Left lung (tissue), 10 donors: ENCODE data around the gene RTP3. TPM values are rescaled to one million over a fixed set of nuclear protein-coding genes. Genes with fewer than 3 reads are reported as not detected.

Source experiments
- ATAC-seq: fragments of 200-7000 bp; cut with Tn5 transposase; one replicate; pipeline ENCODE4 v1.9.1; 2020; ENCODE audit warnings: moderate library complexity
- DNase-seq, 4 donors: peaks; one replicate each; pipeline ENCODE4 v3.0.0-alpha.2; 2013 to 2020
- H3K27ac ChIP-seq, 2 donors: fragments of 200-600 bp; sonication (generic) in 1 of 2; one replicate each; pipeline versions ENCODE4 v1.5.0 to v1.8.0; 2020 to 2021
- H3K27me3 ChIP-seq, 2 donors: fragments of 200-600 bp; sonication (generic) in 1 of 2; one replicate each; pipeline versions ENCODE4 v1.5.0 to v1.8.0; 2020 to 2021
- H3K36me3 ChIP-seq, 2 donors: fragments of 200-600 bp; sonication (generic) in 1 of 2; one replicate each; pipeline versions ENCODE4 v1.5.0 to v1.8.0; 2020 to 2021
- H3K4me1 ChIP-seq, 2 donors: fragments of 200-600 bp; one replicate each; pipeline ENCODE4 v1.8.0; 2021
- H3K4me3 ChIP-seq, 2 donors: fragments of 200-600 bp; sonication (generic) in 1 of 2; one replicate each; pipeline versions ENCODE4 v1.5.0 to v1.8.0; 2020 to 2021; ENCODE audit warnings: mild to moderate bottlenecking in 1 of 2
- H3K9me3 ChIP-seq, 2 donors: fragments of 200-600 bp; sonication (generic) in 1 of 2; one replicate each; pipeline versions ENCODE4 v1.5.0 to v1.8.0; 2020 to 2021
- intact Hi-C, 2 donors: fragments of 100-400 bp; cut with DNase I; formaldehyde crosslinking; loops; one replicate each; pipeline versions ENCODE4 v1.11.2 to v1.14.2; 2022
- polyA plus RNA-seq, 6 donors: library from polyadenylated mRNA; unstranded; fragments of 120-200 nt; gene quantifications; one replicate each; pipeline ENCODE4 v1.2.1, GENCODE V29; 2013; ENCODE audit not compliant: insufficient read length in 6 of 6
- total RNA-seq, 2 donors: library from RNA; stranded (reverse); fragmentation: NEBNext Ultra II Directional; extraction: Animal tissue kit (Norgen Biotek cat#: 25700); gene quantifications; one replicate each; pipeline ENCODE4 v1.2.1, GENCODE V29; 2021
- TF ChIP-seq, protein P1 (sequence below), 2 donors: fragments of 200-600 bp; sonication (generic) in 1 of 2; IDR thresholded peaks; one replicate each; pipeline versions ENCODE4 v1.5.0 to v1.8.0; 2021; ENCODE audit warnings: antibody characterized with exemption in 2 of 2
- donor health status: DM: no; HTN: yes; CAD: no.
- donor health status: DM: no; HTN: no; CAD: no.

The RTP3 gene
- total and polyA plus RNA-seq, 8 donors: 0.13 TPM; not detected in 7

DNA sequence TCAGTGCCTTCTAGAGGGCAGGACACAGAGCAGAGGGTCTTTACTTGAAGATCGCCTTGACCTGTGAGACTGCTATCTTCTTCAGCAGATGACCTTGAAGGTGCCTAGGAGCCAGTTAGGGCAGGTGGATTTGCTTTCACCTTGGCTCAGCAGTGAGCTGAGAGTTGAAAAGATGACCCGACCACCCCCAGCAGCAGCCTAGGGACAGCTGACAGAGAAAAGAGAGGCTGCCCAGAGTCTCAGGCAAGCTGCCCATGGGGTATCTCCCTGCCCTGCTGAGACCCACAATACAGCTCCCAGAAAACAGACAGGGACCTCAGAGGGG lies 32.6 kb upstream of the RTP3 start:
- H3K4me3 ChIP-seq: no peak overlapping the region

DNA sequence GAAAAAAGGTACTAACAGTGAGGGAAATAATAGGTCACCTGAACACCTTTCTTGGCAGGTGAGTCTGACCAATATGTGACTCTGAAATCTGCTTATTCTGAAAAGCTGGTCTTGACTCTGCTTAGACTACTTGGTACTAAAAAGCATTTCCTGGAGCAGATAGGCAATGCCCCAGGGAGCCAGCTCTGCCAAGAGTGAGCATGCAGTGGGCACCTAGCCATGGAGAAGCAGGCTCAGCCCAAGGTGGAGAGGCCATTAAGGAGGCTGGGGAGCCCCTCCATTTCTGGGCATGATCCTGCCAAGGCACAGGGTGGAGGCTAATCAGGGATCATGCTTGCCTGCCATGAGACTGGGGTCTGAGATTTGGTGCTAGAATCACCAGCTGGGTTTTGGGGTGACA lies 31.5 kb upstream of the RTP3 start:
- DNase-seq (no peak), ATAC-seq (no peak)
- H3K27me3 ChIP-seq: peaks cover 12 to 25% of the 10 kb centered on the region in 2 donors
- intact Hi-C loops: no loop called here
- no peaks in the 10 kb centered on the region for H3K9me3 ChIP-seq
- TF ChIP-seq, protein P1, sequence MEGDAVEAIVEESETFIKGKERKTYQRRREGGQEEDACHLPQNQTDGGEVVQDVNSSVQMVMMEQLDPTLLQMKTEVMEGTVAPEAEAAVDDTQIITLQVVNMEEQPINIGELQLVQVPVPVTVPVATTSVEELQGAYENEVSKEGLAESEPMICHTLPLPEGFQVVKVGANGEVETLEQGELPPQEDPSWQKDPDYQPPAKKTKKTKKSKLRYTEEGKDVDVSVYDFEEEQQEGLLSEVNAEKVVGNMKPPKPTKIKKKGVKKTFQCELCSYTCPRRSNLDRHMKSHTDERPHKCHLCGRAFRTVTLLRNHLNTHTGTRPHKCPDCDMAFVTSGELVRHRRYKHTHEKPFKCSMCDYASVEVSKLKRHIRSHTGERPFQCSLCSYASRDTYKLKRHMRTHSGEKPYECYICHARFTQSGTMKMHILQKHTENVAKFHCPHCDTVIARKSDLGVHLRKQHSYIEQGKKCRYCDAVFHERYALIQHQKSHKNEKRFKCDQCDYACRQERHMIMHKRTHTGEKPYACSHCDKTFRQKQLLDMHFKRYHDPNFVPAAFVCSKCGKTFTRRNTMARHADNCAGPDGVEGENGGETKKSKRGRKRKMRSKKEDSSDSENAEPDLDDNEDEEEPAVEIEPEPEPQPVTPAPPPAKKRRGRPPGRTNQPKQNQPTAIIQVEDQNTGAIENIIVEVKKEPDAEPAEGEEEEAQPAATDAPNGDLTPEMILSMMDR (IDR thresholded peaks at IDR 0.05): no peak
- no peak overlapping the region for H3K27ac ChIP-seq
- no peaks in the 10 kb centered on the region for H3K36me3 ChIP-seq
- no peak overlapping the region for H3K4me3 ChIP-seq
- H3K4me1 ChIP-seq: peaks cover 0 to 60% of the 10 kb centered on the region in 2 donors

More for the DNA sequence above, 32.6 kb upstream of the RTP3 start:
- no peaks in the 10 kb centered on the region for H3K36me3 ChIP-seq
- intact Hi-C loops: no loop called here
- peak overlapping the region in 1 of 2 donors; percentile 81 for H3K27ac ChIP-seq
- TF ChIP-seq, protein P1 (IDR thresholded peaks at IDR 0.05): no peak
- ATAC-seq (no peak), DNase-seq (no peak)
- H3K9me3 ChIP-seq: no peaks in the 10 kb centered on the region
- H3K27me3 ChIP-seq: peaks cover 12 to 25% of the 10 kb centered on the region in 2 donors
- H3K4me1 ChIP-seq: peaks cover 0 to 58% of the 10 kb centered on the region in 2 donors

DNA sequence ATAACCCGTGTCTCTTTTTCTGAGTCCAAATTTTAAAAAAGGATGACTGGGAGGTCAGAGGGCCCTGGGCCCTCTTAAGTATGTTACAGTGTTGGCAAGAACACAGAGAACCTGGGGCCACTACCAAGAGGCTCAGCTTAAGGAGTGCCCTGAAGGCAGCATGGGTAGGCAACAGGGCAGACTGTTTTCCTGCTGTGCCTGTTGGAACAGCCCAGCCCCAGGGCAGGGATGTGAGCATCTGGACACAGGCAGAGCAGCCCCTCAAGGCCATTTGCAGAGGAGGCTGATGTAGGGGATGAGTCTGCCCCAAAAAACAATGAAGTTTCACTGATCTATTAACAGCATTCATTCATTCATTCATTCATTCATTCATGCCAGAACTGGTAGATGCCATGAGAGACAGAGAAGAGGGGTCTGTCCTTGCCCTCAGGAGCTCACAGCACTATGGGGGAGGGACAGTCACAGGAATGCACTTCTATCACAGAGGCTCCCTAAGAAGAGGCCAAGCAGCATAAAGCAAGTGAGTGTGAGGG lies 30.8 kb upstream of the RTP3 start:
- H3K9me3 ChIP-seq: no peaks in the 10 kb centered on the region
- no peak for ATAC-seq
- intact Hi-C loops: no loop called here
- no peaks in the 10 kb centered on the region for H3K36me3 ChIP-seq
- no peak overlapping the region for H3K27ac ChIP-seq
- H3K27me3 ChIP-seq: peaks cover 12 to 25% of the 10 kb centered on the region in 2 donors
- no peak overlapping the region for H3K4me3 ChIP-seq
- TF ChIP-seq, protein P1 (IDR thresholded peaks at IDR 0.05): no peak
- no peak for DNase-seq
- H3K4me1 ChIP-seq: peaks cover 0 to 54% of the 10 kb centered on the region in 2 donors

DNA sequence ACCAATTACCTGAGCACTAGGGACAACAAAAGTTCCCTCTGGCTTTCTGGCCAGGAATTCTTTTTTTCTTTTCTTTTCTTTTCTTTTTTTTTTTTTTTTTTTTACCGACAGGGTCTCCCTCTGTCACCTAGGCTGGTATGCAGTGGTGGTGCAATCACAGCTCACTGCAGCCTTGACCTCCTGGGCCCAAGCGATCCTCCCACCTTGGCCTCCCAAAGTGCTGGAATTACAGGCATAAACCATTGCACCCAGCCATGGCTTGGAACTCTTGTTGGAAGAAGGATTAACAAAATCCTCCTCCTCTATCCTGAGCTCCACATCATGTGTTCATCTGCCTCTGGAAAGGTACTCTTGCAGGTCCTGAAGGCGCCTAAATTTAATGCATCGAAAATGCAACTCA lies 30.2 kb upstream of the RTP3 start:
- intact Hi-C loops: no loop called here
- Histone ChIP-seq H3K9me3 (no peaks in the 10 kb centered on the region), H3K27me3 (peaks cover 12 to 25% of the 10 kb centered on the region in 2 donors), H3K4me1 (peaks cover 0 to 47% of the 10 kb centered on the region in 2 donors), H3K36me3 (no peaks in the 10 kb centered on the region), H3K4me3 (no peak overlapping the region), H3K27ac (no peak overlapping the region)
- TF ChIP-seq, protein P1 (IDR thresholded peaks at IDR 0.05): no peak
- ATAC-seq (no peak), DNase-seq (no peak)

DNA sequence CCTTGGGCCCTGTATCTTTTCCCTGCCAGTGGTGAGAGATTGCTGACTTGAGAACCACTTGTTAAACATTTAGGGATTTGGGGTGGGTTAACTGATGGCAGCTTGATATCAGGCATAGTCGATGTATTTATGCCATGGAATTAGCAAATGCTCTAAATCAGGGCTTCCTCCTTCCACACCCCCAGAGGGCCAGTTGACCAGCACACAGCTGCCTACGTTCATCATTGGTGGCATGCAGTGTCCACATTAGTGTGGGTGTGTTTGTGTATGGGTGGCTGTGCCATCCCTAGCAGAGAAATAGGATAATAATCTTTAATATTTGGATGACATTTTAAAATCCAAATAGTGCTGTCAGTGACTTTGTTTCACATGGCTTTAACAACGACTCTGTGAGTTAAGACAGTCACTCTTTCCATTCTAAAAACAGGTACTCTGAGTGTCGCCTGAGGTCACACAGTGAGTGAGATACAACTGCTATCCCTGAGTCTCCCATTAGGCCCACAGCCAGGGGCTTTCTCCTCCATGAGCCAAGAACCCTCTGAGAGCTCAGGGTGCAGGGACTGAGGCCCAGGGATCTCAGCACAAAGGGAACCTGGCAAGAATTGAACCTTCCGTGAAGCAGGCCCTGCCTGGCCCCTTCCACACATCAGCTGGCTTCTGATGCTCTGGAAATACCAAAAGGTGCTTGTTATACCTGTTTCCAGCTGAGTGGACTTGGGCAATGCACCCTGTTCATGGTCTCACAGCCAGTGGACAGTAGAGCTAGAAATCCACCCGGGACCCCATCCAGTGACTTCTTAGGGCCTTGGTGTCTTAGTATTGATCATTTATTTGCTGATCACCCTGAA lies 28.8 kb upstream of the RTP3 start:
- Histone ChIP-seq H3K27me3 (peaks cover 12 to 15% of the 10 kb centered on the region in 2 donors), H3K4me1 (peaks cover 0 to 33% of the 10 kb centered on the region in 2 donors), H3K27ac (peak overlapping the region in 1 of 2 donors; percentile 55), H3K36me3 (no peaks in the 10 kb centered on the region), H3K4me3 (no peak overlapping the region), H3K9me3 (no peaks in the 10 kb centered on the region)
- TF ChIP-seq, protein P1 (IDR thresholded peaks at IDR 0.05): no peak
- DNase-seq (no peak), ATAC-seq (no peak)
- intact Hi-C loops: no loop called here
